ENCODE data around the gene SYNPR. TPM values are rescaled to one million over a fixed set of nuclear protein-coding genes. Genes with fewer than 3 reads are reported as not detected.
"Not testable (repeated sequence)": the region's sequence is repeated elsewhere in the genome, so short reads cannot be mapped to it uniquely, and the experiment has no call there.

The SYNPR gene
- total RNA-seq, 1 donor from 2014 or later = not detected

DNA sequence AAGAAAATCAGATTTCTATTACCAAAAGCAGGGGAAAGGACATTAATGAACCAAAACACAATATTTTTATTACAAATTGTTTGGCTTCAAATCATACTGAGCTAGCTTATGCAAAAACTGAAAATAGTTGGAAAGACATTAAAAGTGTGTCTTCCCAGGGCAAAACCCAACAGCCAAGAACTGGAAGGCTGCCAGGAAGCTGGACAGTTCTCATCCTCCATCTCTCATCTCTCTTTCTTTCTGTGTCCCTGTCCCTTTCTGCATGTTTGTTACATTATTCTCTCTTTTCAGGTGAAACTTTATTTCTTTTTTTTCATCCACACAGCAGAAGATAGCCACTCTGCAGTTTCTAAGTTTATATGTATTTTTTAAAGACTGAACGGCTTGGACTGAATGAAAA lies 333.3 kb downstream of the SYNPR start:
- intact Hi-C loops (cut with micrococcal nuclease) = no loop called here

DNA sequence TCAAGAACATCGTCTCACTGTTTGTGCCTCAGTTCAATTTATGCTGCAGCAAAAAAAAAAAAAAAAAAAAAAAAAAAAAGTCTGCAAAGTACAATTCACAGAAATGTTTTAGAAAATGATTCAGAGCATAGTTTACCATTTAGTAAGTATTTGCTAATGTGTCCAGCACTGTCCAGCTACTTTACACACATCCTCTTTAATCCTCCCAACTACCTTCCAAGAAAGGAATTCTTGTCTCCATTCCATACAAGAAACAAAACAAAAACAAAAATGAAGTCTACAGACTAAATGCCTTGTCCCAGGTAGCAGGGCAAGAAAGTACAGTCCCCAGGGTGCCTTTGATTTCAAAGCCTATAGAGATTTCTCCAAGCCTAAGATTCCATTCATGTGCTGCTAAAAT lies 335.5 kb downstream of the SYNPR start:
- intact Hi-C loops (cut with micrococcal nuclease) = no loop called here

DNA sequence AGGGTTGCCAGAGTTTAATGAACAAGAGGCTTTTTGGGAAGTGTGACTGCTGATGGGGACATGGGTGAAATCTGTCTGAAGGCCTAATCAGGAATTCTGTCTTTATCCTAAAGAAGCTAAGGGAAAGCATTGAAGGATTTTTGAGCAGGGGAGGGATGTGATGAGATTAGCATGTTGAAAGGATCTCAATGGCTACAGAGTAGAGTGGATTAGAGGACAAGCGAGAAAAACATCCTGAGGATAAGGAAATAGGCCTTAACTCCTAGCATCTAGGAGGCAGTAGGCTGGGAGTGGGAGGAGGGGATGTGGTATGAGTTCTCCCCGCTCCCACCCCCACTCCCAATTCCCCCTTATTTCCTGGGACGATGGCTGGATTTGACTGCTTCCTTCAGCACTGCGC lies 339.3 kb downstream of the SYNPR start:
- intact Hi-C loops (cut with micrococcal nuclease) = no loop called here

DNA sequence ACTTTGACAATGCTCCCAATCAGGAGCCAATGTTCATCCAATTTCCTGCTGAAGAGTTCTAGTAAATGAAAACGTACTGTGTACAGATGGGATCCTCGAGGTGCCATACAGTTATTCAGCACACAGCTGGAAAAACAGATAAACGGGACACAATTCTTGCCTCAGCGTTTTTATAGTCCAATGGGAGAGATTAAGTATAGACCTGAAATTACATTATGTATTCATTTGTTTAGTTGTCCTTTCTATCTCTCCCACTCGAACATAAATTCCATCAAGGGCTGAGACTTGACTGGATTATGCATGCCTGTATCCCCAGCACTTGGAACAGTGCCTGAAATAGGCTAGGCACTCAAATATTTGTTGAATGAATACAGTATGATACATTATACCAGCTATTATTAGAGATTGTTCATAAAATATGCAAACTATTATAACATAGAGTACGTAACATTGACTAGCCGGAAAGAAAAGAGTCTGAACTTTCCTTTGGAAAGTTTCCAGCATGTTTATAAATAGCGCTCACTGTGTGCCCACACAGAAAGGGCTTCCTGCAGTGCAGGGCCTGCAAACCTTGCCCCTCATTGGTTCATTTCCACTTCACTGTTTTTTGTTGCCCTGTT lies 346.9 kb downstream of the SYNPR start:
- intact Hi-C loops (cut with micrococcal nuclease) = no loop called here

DNA sequence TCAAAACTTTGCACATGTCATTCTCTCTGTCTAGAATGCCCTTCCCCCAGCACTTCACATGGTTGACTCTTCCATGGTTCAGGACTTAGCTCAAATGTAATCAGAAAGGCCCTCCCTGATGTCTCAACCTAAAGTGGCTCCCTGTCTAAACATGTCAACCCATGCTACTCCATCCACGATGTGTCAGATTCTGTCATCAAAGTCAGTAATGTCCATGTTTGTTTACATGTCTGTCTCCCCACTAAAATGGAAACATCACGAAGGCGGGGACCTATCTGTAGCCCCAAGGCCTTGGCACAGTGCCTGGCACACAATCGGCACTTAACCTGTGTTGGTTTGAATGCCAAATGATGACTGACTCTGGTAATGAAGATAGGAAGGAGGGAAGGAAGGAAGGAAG lies 353.6 kb downstream of the SYNPR start:
- intact Hi-C loops (cut with micrococcal nuclease) = no loop called here

DNA sequence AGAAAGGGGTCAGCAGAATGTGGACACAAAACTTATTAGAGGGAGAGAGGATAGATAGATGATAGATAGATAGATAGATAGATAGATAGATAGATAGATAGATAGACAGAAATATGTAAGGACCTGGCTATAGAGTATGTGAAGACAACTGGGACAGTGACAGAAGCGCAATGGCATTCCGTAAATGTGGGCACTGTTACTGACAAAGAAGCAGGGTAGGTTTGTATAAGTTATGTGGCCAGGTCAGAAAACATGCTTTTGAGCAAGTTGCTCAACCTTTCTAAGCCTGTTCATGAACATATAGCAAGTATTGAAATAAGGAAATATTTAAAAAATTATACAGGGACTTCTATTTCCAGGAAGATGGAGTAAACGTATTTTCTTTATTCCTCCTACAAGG lies 357.1 kb downstream of the SYNPR start:
- intact Hi-C loops (cut with micrococcal nuclease) = no loop called here

DNA sequence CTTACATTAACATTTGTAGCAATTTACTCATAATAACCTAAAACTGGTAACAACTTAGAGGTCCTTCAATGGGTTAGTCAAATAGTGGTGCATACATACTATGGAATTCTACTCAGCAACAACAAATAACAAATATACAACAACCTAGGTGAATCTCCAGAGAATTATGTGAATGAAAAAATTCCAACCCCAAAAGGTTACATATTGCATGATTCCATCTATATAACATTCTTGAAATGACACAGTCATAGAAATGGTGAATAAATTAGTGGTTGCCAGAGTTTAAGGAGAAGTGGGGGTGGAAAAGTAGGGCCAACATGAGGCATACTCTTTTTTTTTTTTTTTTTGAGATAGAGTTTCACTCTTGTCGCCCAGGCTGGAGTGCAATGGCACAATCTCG lies 361.7 kb downstream of the SYNPR start:
- intact Hi-C loops (cut with micrococcal nuclease) = no loop called here

DNA sequence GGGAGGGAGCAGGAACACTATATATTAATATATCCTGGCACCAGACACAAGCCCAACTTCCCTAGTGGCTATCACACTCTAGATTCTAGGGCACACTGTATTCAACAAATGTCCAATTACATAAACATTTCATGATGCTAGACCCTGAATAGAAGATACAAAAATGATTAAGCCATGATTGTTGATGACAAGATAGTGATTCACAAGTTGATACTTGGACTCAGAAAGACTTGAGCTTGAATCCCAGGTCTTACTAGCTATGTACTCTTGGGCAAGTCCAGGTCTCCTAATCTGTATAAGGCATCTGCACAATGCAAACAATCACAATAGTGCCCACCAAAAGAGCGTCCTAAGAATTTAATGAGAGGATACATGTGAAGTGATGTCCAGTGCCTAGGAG lies 364.4 kb downstream of the SYNPR start:
- intact Hi-C loops (cut with micrococcal nuclease) = no loop called here

DNA sequence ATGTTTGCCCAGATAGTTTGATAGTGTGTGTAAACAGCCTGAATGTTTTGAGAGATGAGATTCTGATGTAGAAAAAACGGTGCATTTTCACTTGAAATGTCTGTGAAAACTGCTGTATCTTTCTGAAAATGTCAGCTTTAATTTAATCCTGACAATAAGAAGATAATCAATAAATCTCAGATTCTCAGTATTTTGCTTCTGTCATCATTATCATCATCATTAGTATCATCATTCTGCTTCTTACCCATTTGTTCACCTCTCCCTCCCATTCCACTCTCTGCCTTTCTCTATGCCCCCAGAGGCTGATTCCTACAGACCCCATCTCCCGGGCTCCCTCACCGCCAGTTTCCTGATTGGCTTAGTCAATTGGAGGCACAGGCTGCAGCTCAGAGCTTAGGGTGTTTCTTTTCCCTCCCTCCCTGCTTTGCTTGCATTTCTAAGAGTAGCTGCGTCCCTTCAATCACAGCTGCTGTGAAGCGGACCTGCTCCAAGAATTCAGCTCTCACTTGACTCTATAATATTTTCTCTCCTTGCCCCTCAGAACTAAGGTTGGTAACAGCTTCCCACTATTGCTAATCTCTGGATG lies 366.2 kb downstream of the SYNPR start:
- intact Hi-C loops (cut with micrococcal nuclease) = no loop called here

DNA sequence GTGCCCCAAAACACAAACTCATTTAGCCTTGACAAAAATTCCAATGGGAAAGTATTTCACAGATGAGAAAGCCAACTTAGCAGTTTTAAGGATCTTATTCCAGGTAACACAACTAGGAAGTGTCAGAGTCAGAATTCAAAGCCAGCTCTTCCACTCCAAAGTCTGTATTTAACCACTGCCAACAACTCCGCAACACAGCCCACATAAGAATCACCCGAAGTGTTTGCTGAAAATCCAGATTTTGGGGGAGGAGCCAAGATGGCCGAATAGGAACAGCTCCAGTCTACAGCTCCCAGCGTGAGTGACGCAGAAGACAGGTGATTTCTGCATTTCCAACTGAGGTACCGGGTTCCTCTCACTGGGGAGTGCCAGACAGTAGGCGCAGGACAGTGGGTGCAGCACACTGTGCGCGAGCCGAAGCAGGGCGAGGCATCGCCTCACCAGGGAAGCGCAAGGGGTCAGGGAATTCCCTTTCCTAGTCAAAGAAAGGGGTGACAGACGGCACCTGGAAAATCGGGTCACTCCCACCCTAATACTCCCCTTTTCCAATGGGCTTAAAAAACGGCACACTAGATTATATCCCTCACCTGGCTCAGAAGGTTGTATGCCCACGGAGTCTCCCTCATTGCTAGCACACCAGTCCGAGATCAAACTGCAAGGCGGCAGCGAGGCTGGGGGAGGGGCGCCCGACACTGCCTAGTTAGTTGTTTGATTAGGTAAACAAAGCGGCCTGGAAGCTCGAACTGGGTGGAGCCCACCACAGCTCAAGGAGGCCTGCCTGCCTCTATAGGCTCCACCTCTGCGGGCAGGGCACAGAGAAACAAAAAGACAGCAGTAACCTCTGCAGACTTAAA lies 367.0 kb downstream of the SYNPR start:
- intact Hi-C loops (cut with micrococcal nuclease) = not testable (repeated sequence)

DNA sequence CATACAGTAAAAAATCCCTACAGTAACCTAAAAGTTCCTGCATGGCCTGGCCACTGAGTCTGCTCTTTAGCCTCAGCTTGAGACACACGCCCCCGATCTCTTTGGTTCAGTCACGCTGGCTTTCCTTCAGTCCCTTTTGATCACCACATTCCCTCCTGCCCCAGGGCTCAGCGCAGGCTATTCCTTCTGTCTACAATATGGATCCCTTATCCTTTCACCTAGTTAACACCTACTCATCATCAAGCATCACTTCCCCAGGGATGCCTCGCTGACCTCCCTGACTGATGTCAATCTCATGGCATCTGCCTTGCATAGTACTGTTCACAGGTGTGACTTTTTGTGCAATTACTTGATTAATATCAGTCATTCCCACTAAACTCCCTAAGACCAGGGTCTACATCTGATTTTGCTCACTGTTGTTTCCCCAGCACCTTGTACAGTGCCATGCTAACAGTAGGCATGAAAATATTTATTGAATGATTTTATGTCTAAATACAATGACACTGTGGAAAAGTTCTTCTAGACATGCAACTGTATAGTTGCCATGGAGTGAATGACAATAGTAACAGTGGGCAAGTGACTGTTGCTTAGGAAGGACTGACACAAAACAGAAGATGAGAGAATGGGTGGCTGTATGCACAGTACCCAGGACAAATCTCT lies 374.1 kb downstream of the SYNPR start, which contains the start of gene SNTN:
SNTN (plus strand) TSS at position 610 of the 660 bp plus-strand sequence; CDS start at position 623, 13 bp downstream.
- intact Hi-C loops (cut with micrococcal nuclease) = no loop called here

DNA sequence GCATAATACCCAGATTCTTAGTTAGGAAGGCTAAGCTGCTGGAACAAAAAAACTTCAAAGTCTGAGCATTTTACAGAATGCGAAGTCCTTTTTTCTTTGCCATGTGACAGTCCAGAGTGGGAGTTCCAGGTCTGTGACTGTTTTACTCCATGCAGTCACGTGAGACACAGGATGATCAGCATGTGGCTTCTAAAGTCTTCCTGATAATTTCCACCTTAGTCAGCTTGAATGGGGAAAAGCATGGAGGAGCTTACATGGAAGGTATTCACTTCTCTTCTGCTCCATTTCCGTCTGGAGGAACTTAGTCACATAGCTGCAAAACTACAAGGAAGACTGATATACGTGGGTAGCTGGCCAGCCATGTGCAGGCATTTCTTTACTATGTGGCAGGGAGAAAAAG lies 376.1 kb downstream of the SYNPR start:
- intact Hi-C loops (cut with micrococcal nuclease) = no loop called here

DNA sequence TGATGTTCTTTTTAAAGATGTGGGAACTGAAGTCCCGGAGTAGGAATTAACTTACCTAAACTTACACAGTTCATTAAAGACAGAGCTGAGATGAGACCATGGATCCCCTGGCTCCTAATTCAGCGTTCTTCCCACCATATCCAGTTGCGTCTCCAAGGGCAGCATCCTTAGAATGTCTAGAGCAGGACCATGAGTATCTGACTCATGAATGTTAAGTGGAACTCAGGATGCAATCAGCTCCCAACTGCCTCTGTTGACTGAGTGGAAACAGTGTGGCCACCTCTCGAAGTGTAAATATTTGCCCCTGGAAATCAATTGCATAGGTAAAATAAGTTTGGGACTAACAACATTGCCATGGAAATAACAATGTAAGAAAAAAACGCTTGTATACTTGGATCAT lies 376.8 kb downstream of the SYNPR start:
- intact Hi-C loops (cut with micrococcal nuclease) = no loop called here

DNA sequence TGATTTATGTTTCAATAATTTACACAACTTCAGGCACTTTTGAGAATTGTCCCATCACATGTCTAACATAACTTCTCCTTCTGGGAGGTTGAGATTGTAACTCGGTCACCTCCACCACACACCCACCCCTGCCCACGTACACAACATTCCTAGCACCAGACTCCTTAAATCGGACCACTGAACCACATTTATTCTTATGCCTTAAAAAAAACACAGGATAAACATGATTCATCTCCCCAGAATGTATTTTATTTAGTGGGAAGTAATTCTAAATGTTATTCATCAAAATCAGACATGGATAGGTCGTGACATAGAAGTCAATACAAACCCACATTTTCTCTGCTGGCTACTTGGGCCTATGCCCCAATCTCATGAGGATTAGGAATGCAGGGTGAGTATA lies 377.4 kb downstream of the SYNPR start:
- intact Hi-C loops (cut with micrococcal nuclease) = no loop called here

DNA sequence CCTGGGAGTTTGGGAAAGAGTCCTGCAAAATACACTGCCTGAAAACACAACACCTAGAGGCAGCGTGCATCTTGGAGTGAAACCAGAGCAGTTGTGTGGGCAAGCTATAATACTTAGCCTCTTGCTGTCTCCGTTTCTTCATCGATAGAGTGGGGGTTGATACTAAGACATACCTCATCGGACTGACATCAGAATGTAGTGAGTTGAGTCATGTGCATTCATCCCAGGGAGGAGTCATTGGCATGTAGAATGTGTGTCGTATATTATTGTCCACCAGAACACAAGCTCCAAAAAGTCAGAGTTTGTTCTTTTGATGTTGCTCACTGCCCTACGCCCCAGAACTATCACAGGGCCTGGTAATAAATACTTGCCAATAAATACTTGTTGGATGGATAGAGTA lies 378.7 kb downstream of the SYNPR start:
- intact Hi-C loops (cut with micrococcal nuclease) = no loop called here

DNA sequence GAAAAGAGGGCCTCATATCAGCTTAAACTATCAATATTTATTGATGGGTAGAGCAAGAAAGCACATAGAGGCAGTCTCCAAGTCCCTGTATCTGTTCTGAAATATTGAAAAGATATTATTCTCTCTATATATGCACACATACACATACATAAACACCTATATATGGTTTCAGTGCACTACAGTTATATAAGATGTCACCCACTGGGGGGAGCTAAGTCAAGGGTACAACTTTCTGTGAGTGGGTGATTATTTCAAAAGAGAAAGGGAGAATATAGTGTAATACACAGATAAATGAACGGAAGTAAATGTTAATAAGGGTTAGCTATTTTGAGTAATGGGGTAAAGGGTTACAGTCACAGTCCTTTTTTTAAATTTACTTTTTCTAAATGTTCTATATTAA lies 383.1 kb downstream of the SYNPR start:
- intact Hi-C loops (cut with micrococcal nuclease) = no loop called here

DNA sequence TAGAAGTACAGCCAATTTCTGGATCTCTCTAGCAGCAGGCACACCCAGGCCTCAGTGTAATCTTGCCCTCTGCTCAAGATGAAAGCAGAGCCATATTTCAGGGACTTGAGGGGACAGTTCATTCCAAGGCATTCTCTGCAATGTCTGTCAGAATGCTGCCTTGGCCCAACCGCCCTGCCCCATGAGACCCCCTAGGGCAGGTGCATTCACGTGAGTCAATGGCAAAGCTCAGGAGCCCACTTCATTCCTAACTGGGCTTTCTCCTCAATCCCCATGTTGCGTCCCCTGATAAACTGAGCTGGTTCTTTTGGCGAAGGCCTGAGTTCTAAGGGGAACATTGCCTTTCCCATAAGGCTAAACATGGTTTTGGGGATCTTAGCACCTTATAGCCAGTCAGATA lies 383.9 kb downstream of the SYNPR start:
- intact Hi-C loops (cut with micrococcal nuclease) = no loop called here

DNA sequence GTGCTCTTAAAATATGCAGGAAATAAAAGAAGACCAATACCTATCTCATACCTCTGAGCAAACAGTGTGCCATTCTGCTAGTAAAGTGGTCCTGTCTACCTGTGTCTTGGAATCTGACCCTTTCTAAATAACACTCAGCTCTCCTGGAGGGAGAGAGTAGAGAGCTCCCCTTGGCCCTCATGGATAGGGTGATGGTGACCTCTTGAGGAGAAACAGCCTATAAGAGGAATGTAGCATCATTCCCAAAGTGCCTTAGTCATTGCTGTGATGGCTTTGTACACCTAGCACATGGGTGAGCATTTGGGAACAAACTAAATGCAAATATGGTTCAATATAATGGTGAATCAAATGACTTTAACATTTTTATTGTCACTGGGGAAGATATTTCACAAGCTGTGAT lies 384.4 kb downstream of the SYNPR start:
- intact Hi-C loops (cut with micrococcal nuclease) = no loop called here

Data from T-helper 2 cell treated with Interferon-gamma antibody and Interleukin-4, amounts not matched to agents 100 ng/mL and 5 ng/mL, for 36 hours (primary cell).